Prostate gland (tissue), 2 donors: ENCODE data around the gene TCP11L1.

Experiments used
- CTCF ChIP-seq, 4 experiments: fragments of 200-600 bp in 2 of 4; fragments of 450-650 bp in 2 of 4; sonication (generic) in 2 of 4; IDR thresholded peaks; 1 replicate in 3 of 4; 2 replicates in 1 of 4; pipeline ENCODE4 v1.5.1; 2016 to 2019; ENCODE audit warnings: antibody characterized with exemption in 4 of 4, mild to moderate bottlenecking in 2 of 4, moderate library complexity in 2 of 4
- POLR2A ChIP-seq: fragments of 450-650 bp; IDR thresholded peaks from one replicate; pipeline ENCODE4 v1.6.1; 2016; ENCODE audit warnings: antibody characterized with exemption, mild to moderate bottlenecking
- POLR2AphosphoS5 ChIP-seq: sonication (generic); formaldehyde crosslinking; IDR thresholded peaks from one replicate; pipeline ENCODE4 v1.6.1; 2017; ENCODE audit warnings: antibody characterized with exemption

GRCh38 chr11:33043221-33043830 lies 4.0 kb downstream of the TCP11L1 start:
- TF ChIP-seq POLR2AphosphoS5 (no peak), CTCF (IDR thresholded peaks at IDR 0.05) (no peak), POLR2A (no peak)
